ENCODE measurements around the gene GPSM1. TPM values are rescaled to one million over a fixed set of nuclear protein-coding genes. Genes with fewer than 3 reads are reported as not detected.

Gene GPSM1
- total RNA-seq, 1 donor from 2014 or later = 31.7 TPM

DNA sequence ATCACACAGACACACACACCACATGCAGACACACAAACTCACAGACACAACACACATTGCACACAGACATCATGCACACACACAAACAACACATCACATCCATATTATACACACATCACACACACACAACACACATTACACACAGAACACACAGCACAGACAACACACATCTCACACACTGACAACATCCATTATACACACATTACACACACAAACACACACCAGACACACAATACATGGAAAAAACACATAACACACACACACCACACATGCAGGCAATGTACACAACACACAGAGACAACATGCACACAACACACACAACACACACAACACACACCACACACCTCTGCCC is 18.7 kb upstream of the GPSM1 start:
- Mint-ChIP-seq H3K36me3 (ENCODE audit: low read depth, unreplicated experiment) (no peaks in the 10 kb centered on the region), H3K4me3 (ENCODE audit: unreplicated experiment) (no peak overlapping the region), H3K27me3 (ENCODE audit: unreplicated experiment) (no peaks in the 10 kb centered on the region), H3K9me3 (ENCODE audit: unreplicated experiment) (no peaks in the 10 kb centered on the region), H3K27ac (ENCODE audit: unreplicated experiment) (no peak overlapping the region), H3K4me1 (ENCODE audit: unreplicated experiment) (no peaks in the 10 kb centered on the region)
- DNase-seq (ENCODE audit: low spot score) = no peak
- TF ChIP-seq CTCF (IDR thresholded peaks at IDR 0.05; ENCODE audit: unreplicated experiment) = no peak

DNA sequence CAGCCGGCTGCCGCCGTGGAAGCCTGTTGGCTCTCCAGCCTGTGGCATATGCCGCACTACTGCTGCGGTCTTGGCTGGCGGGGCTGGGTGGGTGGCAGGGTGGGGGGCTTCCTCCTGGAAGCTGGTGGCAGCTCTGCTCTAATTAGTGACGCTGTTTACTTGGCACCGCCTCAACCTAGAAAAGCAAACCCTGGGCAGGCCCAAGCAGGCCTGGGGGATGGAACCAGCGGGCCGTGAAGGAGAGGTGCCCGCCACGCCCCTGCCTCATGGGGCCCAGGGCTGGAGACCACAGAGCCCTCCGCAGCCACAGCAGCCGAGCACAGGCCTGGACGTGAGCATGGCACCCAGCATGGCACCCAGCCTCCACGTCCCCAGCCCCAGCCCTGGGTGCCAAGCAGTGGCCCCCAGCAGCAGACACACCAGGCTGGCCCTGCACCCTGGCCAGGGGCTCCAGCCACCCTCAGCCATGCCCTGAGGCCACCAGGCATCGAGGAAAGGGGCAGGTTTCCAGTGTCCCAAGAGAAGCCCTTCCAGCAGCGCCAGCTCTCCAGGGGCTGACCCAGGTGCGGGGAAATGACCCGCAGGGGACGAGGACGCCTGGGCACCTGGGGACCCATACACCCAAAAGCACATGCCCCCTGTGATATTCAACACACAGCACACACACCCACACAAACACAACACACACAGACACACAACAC is 18.1 kb upstream of the GPSM1 start:
- Mint-ChIP-seq H3K9me3 (ENCODE audit: unreplicated experiment) (no peaks in the 10 kb centered on the region), H3K27me3 (ENCODE audit: unreplicated experiment) (no peaks in the 10 kb centered on the region), H3K4me3 (ENCODE audit: unreplicated experiment) (no peak overlapping the region), H3K36me3 (ENCODE audit: low read depth, unreplicated experiment) (peaks cover under 1% of the 10 kb centered on the region), H3K27ac (ENCODE audit: unreplicated experiment) (no peak overlapping the region), H3K4me1 (ENCODE audit: unreplicated experiment) (no peaks in the 10 kb centered on the region)
- no peak for TF ChIP-seq CTCF (IDR thresholded peaks at IDR 0.05; ENCODE audit: unreplicated experiment)
- DNase-seq (ENCODE audit: low spot score) = no peak

DNA sequence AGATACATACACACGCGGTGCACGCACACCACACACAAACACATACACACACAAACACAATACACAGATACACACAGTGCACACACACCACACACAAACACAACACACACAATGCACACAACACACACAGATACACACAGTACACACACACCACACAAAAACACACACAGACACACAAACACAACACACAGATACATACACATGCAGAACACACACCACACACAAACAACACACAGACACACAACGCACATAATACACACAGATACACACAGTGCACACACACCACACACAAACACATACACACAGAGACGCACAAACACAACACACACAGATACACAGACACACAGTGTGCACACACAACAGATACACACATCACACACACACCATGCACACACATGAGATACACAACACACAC is 17.5 kb upstream of the GPSM1 start:
- Mint-ChIP-seq H3K27ac (ENCODE audit: unreplicated experiment) (no peak overlapping the region), H3K27me3 (ENCODE audit: unreplicated experiment) (peaks cover 3% of the 10 kb centered on the region)

DNA sequence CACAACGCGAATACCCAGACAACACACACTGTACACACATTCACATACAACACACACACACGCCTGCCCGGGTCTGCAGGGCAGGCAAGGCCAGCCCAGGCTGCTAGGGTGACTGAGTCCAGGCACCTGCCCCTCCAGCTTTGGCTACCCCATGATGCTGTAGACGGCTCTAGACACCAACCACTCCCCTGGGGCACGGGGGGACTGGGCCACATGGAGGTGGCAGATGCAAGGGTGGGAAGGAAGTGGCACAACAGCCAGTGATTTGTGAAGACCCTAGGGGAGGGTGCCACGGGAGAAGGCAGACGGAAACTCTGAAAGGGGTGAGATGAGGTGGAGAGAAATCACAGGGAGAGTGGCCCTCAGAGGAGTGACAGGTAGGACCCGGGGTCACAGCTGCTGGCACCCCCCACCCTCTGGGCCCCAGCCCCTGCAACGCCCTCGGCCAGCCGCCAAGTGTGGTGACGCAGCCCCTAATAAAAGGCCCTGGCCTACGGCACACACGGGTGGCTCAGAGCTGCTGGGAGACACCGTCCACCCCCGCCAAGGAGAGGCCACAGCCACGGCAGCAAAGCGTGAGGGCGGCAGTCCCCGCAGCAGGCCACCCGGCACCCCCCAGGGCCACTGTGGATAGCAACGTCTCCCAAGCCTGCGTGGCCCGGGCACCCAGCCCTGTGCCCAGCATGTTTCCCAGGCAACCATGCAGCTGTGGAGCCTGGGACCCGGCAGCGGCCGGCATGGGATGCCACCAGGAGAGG is 16.9 kb upstream of the GPSM1 start:
- no peaks in the 10 kb centered on the region for H3K9me3 Mint-ChIP-seq (ENCODE audit: unreplicated experiment)
- H3K4me1 Mint-ChIP-seq (ENCODE audit: unreplicated experiment) = no peaks in the 10 kb centered on the region
- H3K36me3 Mint-ChIP-seq (ENCODE audit: low read depth, unreplicated experiment) = peaks cover 7% of the 10 kb centered on the region

More for the DNA sequence above, 17.5 kb upstream of the GPSM1 start:
- H3K9me3 Mint-ChIP-seq (ENCODE audit: unreplicated experiment) = no peaks in the 10 kb centered on the region
- peaks cover 3% of the 10 kb centered on the region for H3K36me3 Mint-ChIP-seq (ENCODE audit: low read depth, unreplicated experiment)
- no peak for DNase-seq (ENCODE audit: low spot score)
- H3K4me3 Mint-ChIP-seq (ENCODE audit: unreplicated experiment) = no peak overlapping the region
- TF ChIP-seq CTCF (IDR thresholded peaks at IDR 0.05; ENCODE audit: unreplicated experiment) = no peak
- H3K4me1 Mint-ChIP-seq (ENCODE audit: unreplicated experiment) = no peaks in the 10 kb centered on the region

More for the DNA sequence above, 16.9 kb upstream of the GPSM1 start:
- Mint-ChIP-seq H3K4me3 (ENCODE audit: unreplicated experiment) (no peak overlapping the region), H3K27me3 (ENCODE audit: unreplicated experiment) (peaks cover 4% of the 10 kb centered on the region), H3K27ac (ENCODE audit: unreplicated experiment) (no peak overlapping the region)
- no peak for TF ChIP-seq CTCF (IDR thresholded peaks at IDR 0.05; ENCODE audit: unreplicated experiment)
- DNase-seq (ENCODE audit: low spot score) = no peak
